Measurements from ENCODE around the gene ZNF662.

GRCh38 chr3:42887084-42887483 lies 18.9 kb upstream of the ZNF662 start:
- TF ChIP-seq, protein P1, sequence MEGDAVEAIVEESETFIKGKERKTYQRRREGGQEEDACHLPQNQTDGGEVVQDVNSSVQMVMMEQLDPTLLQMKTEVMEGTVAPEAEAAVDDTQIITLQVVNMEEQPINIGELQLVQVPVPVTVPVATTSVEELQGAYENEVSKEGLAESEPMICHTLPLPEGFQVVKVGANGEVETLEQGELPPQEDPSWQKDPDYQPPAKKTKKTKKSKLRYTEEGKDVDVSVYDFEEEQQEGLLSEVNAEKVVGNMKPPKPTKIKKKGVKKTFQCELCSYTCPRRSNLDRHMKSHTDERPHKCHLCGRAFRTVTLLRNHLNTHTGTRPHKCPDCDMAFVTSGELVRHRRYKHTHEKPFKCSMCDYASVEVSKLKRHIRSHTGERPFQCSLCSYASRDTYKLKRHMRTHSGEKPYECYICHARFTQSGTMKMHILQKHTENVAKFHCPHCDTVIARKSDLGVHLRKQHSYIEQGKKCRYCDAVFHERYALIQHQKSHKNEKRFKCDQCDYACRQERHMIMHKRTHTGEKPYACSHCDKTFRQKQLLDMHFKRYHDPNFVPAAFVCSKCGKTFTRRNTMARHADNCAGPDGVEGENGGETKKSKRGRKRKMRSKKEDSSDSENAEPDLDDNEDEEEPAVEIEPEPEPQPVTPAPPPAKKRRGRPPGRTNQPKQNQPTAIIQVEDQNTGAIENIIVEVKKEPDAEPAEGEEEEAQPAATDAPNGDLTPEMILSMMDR (IDR thresholded peaks at IDR 0.05 in 2 of 3, conservative IDR thresholded peaks at IDR 0.05 in 1 of 3; ENCODE audit: insufficient read depth in 2 of 3, low read depth in 1 of 3, low read length in 3 of 3) = no peak
- TF ChIP-seq ZNF324 (CRISPR knock-in tag; IDR thresholded peaks at IDR 0.05) (no peak), ZBTB1 (CRISPR knock-in tag; IDR thresholded peaks at IDR 0.05; ENCODE audit: borderline replicate concordance, low read depth) (no peak)

Data from K562 (cell line).